IPS-15b (cell line): ENCODE measurements around the gene PPP1CC.

Experiments
- H3K27me3 ChIP-seq: one replicate; pipeline ENCODE4 v1.6.1; 2013; ENCODE audit warnings: low read length; ENCODE audit not compliant: control insufficient read depth, insufficient read depth
- H3K36me3 ChIP-seq: one replicate; pipeline ENCODE4 v1.6.1; 2013; ENCODE audit warnings: low read length; ENCODE audit not compliant: control insufficient read depth, insufficient read depth
- H3K4me1 ChIP-seq: one replicate; pipeline ENCODE4 v1.6.1; 2013; ENCODE audit warnings: mild to moderate bottlenecking, low read length; ENCODE audit not compliant: control insufficient read depth, insufficient read depth
- H3K4me3 ChIP-seq: one replicate; pipeline ENCODE4 v1.5.1; 2013; ENCODE audit warnings: low read depth, low read length
- H3K9ac ChIP-seq: one replicate; pipeline ENCODE4 v1.6.1; 2013; ENCODE audit warnings: low read depth, mild to moderate bottlenecking, low read length
- H3K9me3 ChIP-seq: one replicate; pipeline ENCODE4 v1.6.1; 2013; ENCODE audit warnings: mild to moderate bottlenecking, low read length; ENCODE audit not compliant: control insufficient read depth, insufficient read depth

The PPP1CC gene

GRCh38 chr12:110717037-110717436 is 25.7 kb downstream of the PPP1CC start:
- Histone ChIP-seq H3K36me3 (peaks cover 21% of the 10 kb centered on the region), H3K4me3 (no peak overlapping the region), H3K27me3 (no peaks in the 10 kb centered on the region), H3K4me1 (no peaks in the 10 kb centered on the region), H3K9me3 (no peaks in the 10 kb centered on the region), H3K9ac (no peak overlapping the region)

GRCh38 chr12:110708917-110709316 is 33.8 kb downstream of the PPP1CC start:
- no peaks in the 10 kb centered on the region for H3K4me1 ChIP-seq
- no peaks in the 10 kb centered on the region for H3K27me3 ChIP-seq
- no peaks in the 10 kb centered on the region for H3K36me3 ChIP-seq

GRCh38 chr12:110705309-110705708 is 37.4 kb downstream of the PPP1CC start:
- no peaks in the 10 kb centered on the region for H3K9me3 ChIP-seq
- H3K4me1 ChIP-seq = no peaks in the 10 kb centered on the region
- H3K27me3 ChIP-seq = no peaks in the 10 kb centered on the region
- no peak overlapping the region for H3K4me3 ChIP-seq
- no peak overlapping the region for H3K9ac ChIP-seq
- H3K36me3 ChIP-seq = no peaks in the 10 kb centered on the region

More at GRCh38 chr12:110708917-110709316, 33.8 kb downstream of the PPP1CC start:
- H3K9ac ChIP-seq = no peak overlapping the region
- no peak overlapping the region for H3K4me3 ChIP-seq
- H3K9me3 ChIP-seq = no peaks in the 10 kb centered on the region

- Histone ChIP-seq H3K4me3 (no peak overlapping the region), H3K9ac (no peak overlapping the region), H3K9me3 (no peaks in the 10 kb centered on the region), H3K4me1 (no peaks in the 10 kb centered on the region), H3K27me3 (no peaks in the 10 kb centered on the region), H3K36me3 (no peaks in the 10 kb centered on the region)
Observed at GRCh38 chr12:110704750-110705149, 37.9 kb downstream of the PPP1CC start.

GRCh38 chr12:110704231-110704630 is 38.5 kb downstream of the PPP1CC start:
- Histone ChIP-seq H3K27me3 (no peaks in the 10 kb centered on the region), H3K9ac (no peak overlapping the region), H3K4me1 (no peaks in the 10 kb centered on the region), H3K9me3 (no peaks in the 10 kb centered on the region), H3K36me3 (no peaks in the 10 kb centered on the region), H3K4me3 (no peak overlapping the region)

GRCh38 chr12:110702081-110702480 is 40.6 kb downstream of the PPP1CC start:
- no peaks in the 10 kb centered on the region for H3K27me3 ChIP-seq
- H3K4me3 ChIP-seq = no peak overlapping the region
- no peak overlapping the region for H3K9ac ChIP-seq
- no peaks in the 10 kb centered on the region for H3K9me3 ChIP-seq
- no peaks in the 10 kb centered on the region for H3K4me1 ChIP-seq
- no peaks in the 10 kb centered on the region for H3K36me3 ChIP-seq

- Histone ChIP-seq H3K36me3 (no peaks in the 10 kb centered on the region), H3K9ac (no peak overlapping the region), H3K9me3 (no peaks in the 10 kb centered on the region), H3K4me3 (no peak overlapping the region), H3K4me1 (no peaks in the 10 kb centered on the region), H3K27me3 (no peaks in the 10 kb centered on the region)
Observed at GRCh38 chr12:110699591-110700445, 42.9 kb downstream of the PPP1CC start.

GRCh38 chr12:110698171-110698902 is 44.4 kb downstream of the PPP1CC start:
- no peak overlapping the region for H3K9ac ChIP-seq
- no peak overlapping the region for H3K4me3 ChIP-seq
- no peaks in the 10 kb centered on the region for H3K27me3 ChIP-seq
- H3K36me3 ChIP-seq = no peaks in the 10 kb centered on the region
- no peaks in the 10 kb centered on the region for H3K9me3 ChIP-seq
- H3K4me1 ChIP-seq = no peaks in the 10 kb centered on the region

- Histone ChIP-seq H3K27me3 (no peaks in the 10 kb centered on the region), H3K9ac (no peak overlapping the region), H3K9me3 (no peaks in the 10 kb centered on the region), H3K4me3 (no peak overlapping the region), H3K4me1 (no peaks in the 10 kb centered on the region), H3K36me3 (no peaks in the 10 kb centered on the region)
Observed at GRCh38 chr12:110697236-110697635, 45.5 kb downstream of the PPP1CC start.

GRCh38 chr12:110696283-110696682 is 46.4 kb downstream of the PPP1CC start:
- Histone ChIP-seq H3K36me3 (no peaks in the 10 kb centered on the region), H3K4me3 (no peak overlapping the region), H3K9me3 (no peaks in the 10 kb centered on the region), H3K4me1 (no peaks in the 10 kb centered on the region), H3K9ac (no peak overlapping the region), H3K27me3 (no peaks in the 10 kb centered on the region)

GRCh38 chr12:110694330-110694901 is 48.3 kb downstream of the PPP1CC start:
- peaks cover 3% of the 10 kb centered on the region for H3K36me3 ChIP-seq
- no peak overlapping the region for H3K4me3 ChIP-seq
- no peaks in the 10 kb centered on the region for H3K27me3 ChIP-seq
- H3K9ac ChIP-seq = no peak overlapping the region
- peaks cover 7% of the 10 kb centered on the region for H3K4me1 ChIP-seq
- H3K9me3 ChIP-seq = no peaks in the 10 kb centered on the region
